ENCODE data around the gene CTBP2.

DNA sequence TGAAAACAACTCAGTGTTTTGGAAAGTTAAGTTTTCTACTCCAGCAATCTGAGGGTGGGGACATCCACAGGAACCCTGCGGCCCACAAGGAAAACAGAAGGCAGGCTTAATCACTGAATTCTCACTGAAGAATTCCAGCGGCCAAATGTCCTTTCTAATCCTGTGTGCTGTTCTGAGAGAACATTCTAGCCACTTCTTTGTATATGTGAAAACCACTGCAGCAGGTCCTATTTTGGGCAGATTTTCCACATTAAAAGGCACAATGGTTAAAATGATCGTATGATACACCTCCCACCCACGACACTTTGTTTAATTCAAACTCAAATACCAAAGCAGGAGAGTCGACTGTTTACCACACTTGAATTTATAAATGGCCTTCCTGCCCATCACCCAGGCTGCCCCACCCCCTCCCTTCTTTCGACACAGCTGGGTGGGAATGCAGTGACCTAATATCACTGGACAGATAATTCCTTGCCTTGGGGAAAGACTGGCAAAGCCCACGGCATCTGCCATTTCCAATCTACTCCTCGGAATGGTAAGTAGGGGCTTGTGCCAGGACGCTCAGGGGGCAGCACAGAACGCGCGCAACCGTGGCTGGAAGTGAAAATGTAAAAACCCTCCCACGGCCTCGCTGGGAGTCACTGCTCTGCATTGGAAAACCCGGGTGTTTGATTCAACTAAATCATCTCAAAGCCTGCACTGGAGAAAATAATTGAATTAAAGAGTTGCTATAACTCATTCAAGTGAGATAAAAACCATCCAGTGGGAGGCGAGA, 67.0 kb downstream of the CTBP2 start:
- no peak for TF ChIP-seq POLR2A (IDR thresholded peaks at IDR 0.05)
- TF ChIP-seq, protein P1, sequence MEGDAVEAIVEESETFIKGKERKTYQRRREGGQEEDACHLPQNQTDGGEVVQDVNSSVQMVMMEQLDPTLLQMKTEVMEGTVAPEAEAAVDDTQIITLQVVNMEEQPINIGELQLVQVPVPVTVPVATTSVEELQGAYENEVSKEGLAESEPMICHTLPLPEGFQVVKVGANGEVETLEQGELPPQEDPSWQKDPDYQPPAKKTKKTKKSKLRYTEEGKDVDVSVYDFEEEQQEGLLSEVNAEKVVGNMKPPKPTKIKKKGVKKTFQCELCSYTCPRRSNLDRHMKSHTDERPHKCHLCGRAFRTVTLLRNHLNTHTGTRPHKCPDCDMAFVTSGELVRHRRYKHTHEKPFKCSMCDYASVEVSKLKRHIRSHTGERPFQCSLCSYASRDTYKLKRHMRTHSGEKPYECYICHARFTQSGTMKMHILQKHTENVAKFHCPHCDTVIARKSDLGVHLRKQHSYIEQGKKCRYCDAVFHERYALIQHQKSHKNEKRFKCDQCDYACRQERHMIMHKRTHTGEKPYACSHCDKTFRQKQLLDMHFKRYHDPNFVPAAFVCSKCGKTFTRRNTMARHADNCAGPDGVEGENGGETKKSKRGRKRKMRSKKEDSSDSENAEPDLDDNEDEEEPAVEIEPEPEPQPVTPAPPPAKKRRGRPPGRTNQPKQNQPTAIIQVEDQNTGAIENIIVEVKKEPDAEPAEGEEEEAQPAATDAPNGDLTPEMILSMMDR (IDR thresholded peaks at IDR 0.05), result no peak

Data from breast epithelium (tissue), 3 donors.